Esophagus (tissue), 2 donors: ENCODE results near the gene CDYL. TPM values are rescaled to one million over a fixed set of nuclear protein-coding genes. Genes with fewer than 3 reads are reported as not detected.

Source experiments
- H3K27ac ChIP-seq, 2 donors: one replicate each; pipeline ENCODE4 v1.5.1; 2013; ENCODE audit warnings: low read depth in 2 of 2, mild to moderate bottlenecking in 2 of 2, inconsistent platforms in 1 of 2, low read length in 1 of 2, moderate library complexity in 1 of 2
- H3K27me3 ChIP-seq, 2 donors: one replicate each; pipeline ENCODE4 v1.6.1; 2013; ENCODE audit warnings: low read length in 2 of 2, control low read depth in 1 of 2, mild to moderate bottlenecking in 1 of 2; ENCODE audit not compliant: insufficient read depth in 2 of 2, control insufficient read depth in 1 of 2
- H3K36me3 ChIP-seq, 2 donors: one replicate each; pipeline ENCODE4 v1.6.1; 2013; ENCODE audit warnings: low read length in 1 of 2; ENCODE audit not compliant: control insufficient read depth in 2 of 2, insufficient read depth in 2 of 2
- H3K4me1 ChIP-seq, 2 donors: one replicate each; pipeline ENCODE4 v1.6.1; 2013; ENCODE audit warnings: low read length in 1 of 2; ENCODE audit not compliant: control insufficient read depth in 2 of 2, insufficient read depth in 2 of 2
- H3K4me3 ChIP-seq, 2 donors: one replicate each; pipeline ENCODE4 v1.5.1; 2013; ENCODE audit warnings: low read length in 2 of 2, mild to moderate bottlenecking in 2 of 2, low read depth in 1 of 2, moderate library complexity in 1 of 2
- H3K9me3 ChIP-seq, 2 donors: one replicate each; pipeline ENCODE4 v1.6.1; 2013; ENCODE audit warnings: mild to moderate bottlenecking in 2 of 2, low read depth in 1 of 2, low read length in 1 of 2, moderate library complexity in 1 of 2; ENCODE audit not compliant: control insufficient read depth in 2 of 2, insufficient read depth in 1 of 2
- WGBS, 2 donors: extraction: QIAGEN DNeasy Blood & Tissue Kit; methylation state at CpG; one replicate each; pipeline ENCODE4 v1.1.7; 2013; 5-methylcytosine and 5-hydroxymethylcytosine counted together
- polyA plus RNA-seq, 2 donors: library from polyadenylated mRNA; stranded (reverse); fragments of 200-250 nt; gene quantifications; one replicate each; pipeline ENCODE4 v1.2.3, GENCODE V29; 2013
- donor health status: healthy with polysubstance abuse.
- donor health status: Bipolar disorder and iron deficiency.

The CDYL gene
- polyA plus RNA-seq, 2 donors, result 9.0 to 10.5 TPM

DNA sequence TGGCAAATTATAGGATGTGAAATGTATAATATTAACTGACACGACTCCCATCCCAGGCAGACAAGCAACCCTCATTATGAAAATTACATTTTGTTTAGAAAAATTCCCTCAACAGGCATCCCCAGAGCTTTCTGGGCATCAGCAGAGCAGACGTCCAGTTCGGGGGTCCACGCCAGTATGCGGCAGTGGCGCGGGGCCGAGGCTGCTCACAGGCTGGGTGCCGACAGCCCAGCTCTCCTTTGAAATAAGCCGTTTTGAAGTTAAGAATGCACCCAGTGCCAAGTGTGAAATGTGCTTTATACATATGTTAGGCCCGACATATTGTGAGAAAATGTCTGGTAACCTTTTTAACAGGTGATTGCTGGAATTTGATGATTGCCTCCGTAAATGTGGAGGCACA lies 177.2 kb downstream of the CDYL start:
- H3K9me3 ChIP-seq, result no peaks in the 10 kb centered on the region
- peaks cover 0 to 3% of the 10 kb centered on the region in 2 donors for H3K4me1 ChIP-seq
- H3K27me3 ChIP-seq, result no peaks in the 10 kb centered on the region
- no peak overlapping the region for H3K27ac ChIP-seq
- no peak overlapping the region for H3K4me3 ChIP-seq
- 96 to 98% methylated on average over 12 of the region's 12 CpGs for WGBS, 2 donors
- peaks cover 5 to 17% of the 10 kb centered on the region in 2 donors for H3K36me3 ChIP-seq

DNA sequence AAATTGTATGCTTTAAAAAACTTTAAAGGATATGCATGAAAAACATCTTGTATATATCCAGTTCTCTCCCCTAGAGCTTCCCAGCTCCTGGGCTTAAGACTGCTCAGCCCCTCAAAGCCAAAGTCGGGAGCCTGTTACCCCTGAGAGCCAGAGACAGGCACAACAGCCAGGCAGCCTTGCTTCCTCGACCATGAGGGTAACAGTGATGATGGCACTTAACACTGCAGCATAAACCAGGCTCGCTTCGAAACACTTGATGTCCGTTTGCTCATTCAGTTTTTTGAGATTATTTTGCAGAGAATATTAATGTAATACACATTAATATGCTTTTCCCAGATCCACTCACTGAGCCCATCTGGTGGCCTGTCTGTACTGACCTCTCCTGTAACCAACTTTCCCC lies 180.4 kb downstream of the CDYL start:
- WGBS, 2 donors, result 90 to 93% methylated on average over 5 of the region's 5 CpGs

DNA sequence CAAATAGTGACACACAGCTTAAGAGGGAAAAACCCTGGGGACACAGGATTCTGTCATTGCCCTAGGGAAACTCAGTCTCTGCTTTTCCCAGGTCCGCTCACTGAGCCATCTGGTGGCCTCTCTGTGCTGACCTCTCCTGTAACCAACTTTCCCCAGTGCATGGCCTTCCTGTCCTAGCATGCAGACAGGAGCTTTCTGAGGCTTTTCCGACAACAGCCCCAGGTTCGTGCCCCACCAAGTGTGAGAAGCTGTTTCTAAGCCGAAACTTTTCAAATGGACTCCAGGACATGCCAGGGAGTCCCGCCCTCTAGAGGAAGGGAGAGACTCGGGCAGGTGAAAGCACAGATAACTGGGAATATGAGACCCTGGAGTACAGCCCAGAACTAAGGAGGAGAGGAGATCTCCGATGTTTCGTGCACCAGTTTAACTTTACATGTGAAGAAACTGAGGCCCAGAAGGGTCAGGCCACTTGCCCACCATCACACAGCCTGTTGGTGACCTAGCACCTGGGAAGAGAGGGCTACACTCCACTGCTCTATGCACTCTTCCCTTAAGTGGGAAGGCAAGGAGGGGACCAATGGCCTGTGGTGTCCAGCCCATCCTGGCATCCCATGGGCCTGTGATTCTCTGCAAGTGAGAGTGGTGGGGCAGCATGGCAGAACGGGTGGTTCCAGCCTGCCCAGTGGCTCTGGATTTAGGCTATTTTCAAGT lies 181.5 kb downstream of the CDYL start:
- WGBS, 2 donors, result 58 to 65% methylated on average over 9 of the region's 9 CpGs

More for the DNA sequence above, 180.4 kb downstream of the CDYL start:
- H3K9me3 ChIP-seq, result no peaks in the 10 kb centered on the region
- no peaks in the 10 kb centered on the region for H3K4me1 ChIP-seq
- no peak overlapping the region for H3K27ac ChIP-seq
- H3K27me3 ChIP-seq, result no peaks in the 10 kb centered on the region
- no peak overlapping the region for H3K4me3 ChIP-seq
- H3K36me3 ChIP-seq, result peaks cover 5 to 11% of the 10 kb centered on the region in 2 donors

DNA sequence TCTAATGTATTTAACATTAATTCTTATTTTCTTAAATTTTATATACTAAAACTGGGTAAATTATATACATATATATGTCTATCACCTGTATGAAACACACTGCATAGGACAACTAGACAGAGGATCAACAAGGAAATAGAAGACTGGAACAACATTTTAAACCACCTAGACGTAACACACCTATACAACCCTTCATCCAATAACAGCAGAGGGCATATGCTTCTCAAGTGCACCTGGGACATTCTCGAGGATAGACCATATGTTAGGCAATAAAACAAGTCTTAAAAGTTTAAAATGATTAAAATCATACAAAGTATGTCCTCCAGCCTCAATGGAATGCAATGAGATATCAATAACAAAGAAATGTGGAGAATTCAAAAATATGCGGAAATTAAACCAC lies 182.4 kb downstream of the CDYL start:
- Histone ChIP-seq H3K27ac (no peak overlapping the region), H3K36me3 (peaks cover 2 to 3% of the 10 kb centered on the region in 2 donors), H3K4me3 (no peak overlapping the region), H3K27me3 (no peaks in the 10 kb centered on the region), H3K4me1 (no peaks in the 10 kb centered on the region), H3K9me3 (no peaks in the 10 kb centered on the region)
- 84 to 91% methylated on average over 3 of the region's 3 CpGs for WGBS, 2 donors

More for the DNA sequence above, 181.5 kb downstream of the CDYL start:
- no peak overlapping the region for H3K4me3 ChIP-seq
- no peaks in the 10 kb centered on the region for H3K9me3 ChIP-seq
- no peaks in the 10 kb centered on the region for H3K4me1 ChIP-seq
- H3K27me3 ChIP-seq, result no peaks in the 10 kb centered on the region
- H3K27ac ChIP-seq, result no peak overlapping the region
- peaks cover 5 to 6% of the 10 kb centered on the region in 2 donors for H3K36me3 ChIP-seq

DNA sequence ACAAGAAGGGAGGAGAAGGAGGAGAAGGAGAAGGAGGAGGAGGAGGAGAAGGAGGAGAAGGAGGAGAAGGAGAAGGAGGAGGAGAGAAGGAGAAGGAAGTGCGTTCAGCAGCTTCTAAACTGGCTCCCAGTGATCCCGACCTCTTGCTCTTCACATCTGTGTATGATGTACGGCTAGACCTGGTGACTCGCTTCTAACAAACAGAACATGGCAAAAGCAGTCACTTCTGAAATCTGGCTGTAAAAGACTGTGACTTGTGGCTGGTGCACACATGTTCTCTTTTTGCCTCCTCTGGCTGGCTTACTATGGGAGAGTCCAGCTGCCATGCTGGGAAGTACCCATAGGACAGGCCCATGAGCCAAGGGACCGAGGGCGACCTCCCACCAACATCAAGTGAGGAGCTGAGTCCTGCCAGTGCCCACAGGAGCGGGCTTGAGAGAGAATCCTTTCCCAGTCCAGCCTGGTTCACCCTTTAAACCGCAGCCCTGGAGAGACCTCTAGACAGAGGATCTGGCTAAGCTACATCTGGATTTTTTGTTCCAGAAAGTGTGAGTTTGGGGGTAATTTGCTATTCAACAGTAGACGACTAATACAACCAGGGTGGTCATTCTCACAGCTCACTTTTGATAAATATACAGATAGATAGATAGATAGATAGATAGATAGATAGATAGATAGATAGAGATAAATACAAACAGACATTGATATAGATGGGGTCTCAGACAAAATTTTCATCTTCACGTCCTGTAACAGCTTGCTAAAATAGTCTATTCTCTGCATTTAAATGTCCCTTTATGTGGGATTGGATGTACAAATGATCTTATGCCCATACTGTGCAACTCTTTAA lies 185.3 kb downstream of the CDYL start:
- Histone ChIP-seq H3K27me3 (no peaks in the 10 kb centered on the region), H3K4me1 (no peaks in the 10 kb centered on the region), H3K9me3 (no peaks in the 10 kb centered on the region), H3K27ac (no peak overlapping the region), H3K4me3 (no peak overlapping the region), H3K36me3 (no peaks in the 10 kb centered on the region)
- WGBS, 2 donors, result 86 to 90% methylated on average over 10 of the region's 10 CpGs

DNA sequence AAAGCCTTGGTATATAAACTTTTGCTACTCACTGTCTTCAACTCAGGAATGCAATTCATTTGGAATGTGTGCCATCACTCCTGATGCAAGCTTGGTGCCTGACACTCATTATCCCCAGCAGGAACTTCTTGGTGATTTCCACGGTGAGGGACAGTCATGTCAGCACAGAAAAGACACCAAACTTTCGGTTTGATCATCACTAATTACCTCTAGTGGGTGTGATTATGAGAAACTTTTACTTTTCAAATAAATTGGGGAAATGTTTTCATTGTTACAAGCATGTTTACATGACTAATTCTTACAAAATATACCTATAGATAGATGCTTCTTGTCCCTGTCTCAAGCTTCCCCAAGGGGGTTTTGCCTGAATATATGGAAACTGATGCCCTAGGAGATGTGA lies 186.7 kb downstream of the CDYL start:
- H3K36me3 ChIP-seq, result no peaks in the 10 kb centered on the region
- no peaks in the 10 kb centered on the region for H3K27me3 ChIP-seq
- no peaks in the 10 kb centered on the region for H3K9me3 ChIP-seq
- H3K27ac ChIP-seq, result no peak overlapping the region
- no peak overlapping the region for H3K4me3 ChIP-seq
- 69 to 79% methylated on average over 2 of the region's 2 CpGs for WGBS, 2 donors
- H3K4me1 ChIP-seq, result no peaks in the 10 kb centered on the region

DNA sequence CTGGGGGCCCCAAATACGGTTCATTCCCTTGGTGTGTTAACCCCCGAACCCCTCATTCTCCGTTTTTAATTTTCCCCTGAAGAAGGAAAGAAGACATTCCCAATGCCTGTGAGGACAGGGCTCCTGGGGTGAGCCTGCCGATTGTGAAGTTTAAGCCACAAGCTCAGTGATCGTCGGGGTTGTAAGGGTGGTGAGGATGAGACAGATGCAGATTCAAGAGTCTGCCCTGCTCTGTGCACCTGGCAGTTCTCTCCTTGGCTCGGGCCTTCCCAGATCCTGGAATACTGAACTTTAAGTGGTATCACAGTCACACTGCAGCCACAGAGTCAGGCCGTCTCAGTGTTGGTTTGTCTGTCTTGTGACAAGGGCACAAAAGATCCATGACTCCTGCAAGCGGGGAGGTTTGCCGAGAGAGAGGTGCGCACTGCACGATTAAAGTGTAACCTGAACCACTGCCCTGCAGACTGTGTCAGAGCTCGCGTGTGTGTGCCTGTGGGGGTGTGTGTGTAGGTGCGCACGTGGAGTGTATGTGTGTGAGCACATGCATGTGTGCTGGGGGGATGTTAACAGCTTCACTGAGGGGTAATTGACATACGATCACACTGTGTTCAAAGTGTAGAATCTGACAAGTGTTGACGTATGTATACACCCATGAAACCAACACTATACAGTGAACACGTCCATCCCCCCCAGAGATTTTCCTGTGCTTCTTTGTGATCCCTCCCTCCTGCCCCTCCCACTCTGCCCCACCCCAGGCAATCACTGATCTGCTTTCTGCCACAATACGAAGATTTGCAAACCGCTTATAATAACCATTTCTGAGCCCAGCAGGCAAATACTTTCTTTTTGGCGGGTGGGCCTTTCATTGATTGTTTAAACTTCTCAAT lies 188.7 kb downstream of the CDYL start:
- WGBS, 2 donors, result 70 to 76% methylated on average over 22 of the region's 22 CpGs
- Histone ChIP-seq H3K4me1 (no peaks in the 10 kb centered on the region), H3K36me3 (no peaks in the 10 kb centered on the region), H3K4me3 (no peak overlapping the region), H3K27me3 (no peaks in the 10 kb centered on the region), H3K9me3 (no peaks in the 10 kb centered on the region), H3K27ac (no peak overlapping the region)

DNA sequence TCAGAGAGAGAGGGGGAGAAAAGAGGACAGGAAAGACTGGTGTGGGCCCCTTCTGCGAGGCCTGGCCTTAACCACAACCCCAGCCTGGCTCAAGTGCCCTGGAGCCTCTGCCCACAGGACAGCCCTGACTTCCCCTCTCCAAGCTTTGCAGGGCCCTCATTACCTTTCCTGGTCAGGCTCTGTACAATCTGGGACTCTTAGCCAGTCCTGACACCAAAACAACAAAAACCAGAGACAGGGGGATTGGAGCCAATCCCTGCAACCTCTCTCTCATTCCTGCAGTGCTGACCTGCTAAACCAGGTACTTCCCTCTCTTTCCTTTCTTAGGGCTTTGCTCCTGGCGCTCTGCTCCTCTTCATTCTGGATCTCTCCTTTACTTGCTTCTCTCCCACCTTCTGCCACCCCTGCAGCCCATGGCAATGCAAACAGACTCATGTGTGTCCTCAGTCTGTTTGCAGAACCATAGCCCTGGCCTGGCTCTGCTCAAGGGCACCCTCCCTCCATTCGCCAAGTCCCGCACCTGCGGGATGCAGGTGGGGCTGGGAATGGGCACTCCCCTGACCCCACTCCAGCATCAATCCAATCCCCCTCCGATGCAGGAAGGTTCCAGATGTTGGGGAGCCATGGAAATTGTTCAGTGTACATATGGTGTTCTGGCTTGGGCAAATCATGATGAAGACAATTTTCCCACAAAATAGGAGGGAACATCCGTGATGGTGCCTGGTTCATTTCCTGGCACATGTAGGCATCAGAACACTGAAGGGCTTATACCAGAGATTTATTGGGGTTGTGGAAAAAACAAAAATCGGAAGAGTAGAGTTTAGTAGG lies 189.6 kb downstream of the CDYL start:
- Histone ChIP-seq H3K9me3 (no peaks in the 10 kb centered on the region), H3K4me3 (no peak overlapping the region), H3K4me1 (peaks cover 0 to 2% of the 10 kb centered on the region in 2 donors), H3K36me3 (no peaks in the 10 kb centered on the region), H3K27ac (no peak overlapping the region), H3K27me3 (no peaks in the 10 kb centered on the region)
- WGBS, 2 donors, result 82 to 86% methylated on average over 8 of the region's 8 CpGs
